BLaER1 treated with 17β-estradiol and CSF1 and Interleukin-3, amounts not matched to agents 10 nM and 100 nM (cell line): Measurements from ENCODE around the gene CNTN1.

ENCODE experiments used
- H3K27ac ChIP-seq, 11 experiments: shearing (Covaris generic); formaldehyde crosslinking; 2 replicates each; pipeline ENCODE4 v1.8.1; 2022
- H3K27me3 ChIP-seq, 11 experiments: shearing (Covaris generic); formaldehyde crosslinking; 2 replicates each; pipeline ENCODE4 v1.8.1; 2022
- H3K36me3 ChIP-seq, 11 experiments: shearing (Covaris generic); formaldehyde crosslinking; 2 replicates each; pipeline ENCODE4 v1.8.1; 2022
- H3K4me1 ChIP-seq, 10 experiments: shearing (Covaris generic); formaldehyde crosslinking; 2 replicates each; pipeline ENCODE4 v1.8.1; 2022
- H3K4me2 ChIP-seq, 11 experiments: shearing (Covaris generic); formaldehyde crosslinking; 2 replicates each; pipeline ENCODE4 v1.8.1; 2022
- H3K4me3 ChIP-seq, 10 experiments: shearing (Covaris generic); formaldehyde crosslinking; 2 replicates each; pipeline ENCODE4 v1.8.1; 2022
- H3K9ac ChIP-seq, 11 experiments: shearing (Covaris generic); formaldehyde crosslinking; 2 replicates each; pipeline ENCODE4 v1.8.1; 2022
- H3K9me3 ChIP-seq, 11 experiments: shearing (Covaris generic); formaldehyde crosslinking; replicated peaks in 1 of 11; 2 replicates each; pipeline ENCODE4 v1.8.1; 2022
- H4K20me1 ChIP-seq, 11 experiments: shearing (Covaris generic); formaldehyde crosslinking; 2 replicates each; pipeline ENCODE4 v1.8.1; 2022
- Cebpa-rat ChIP-seq, 11 experiments: shearing (Covaris generic); IDR thresholded peaks; 2 replicates each; pipeline ENCODE4 v1.8.1; 2022

Gene CNTN1

DNA sequence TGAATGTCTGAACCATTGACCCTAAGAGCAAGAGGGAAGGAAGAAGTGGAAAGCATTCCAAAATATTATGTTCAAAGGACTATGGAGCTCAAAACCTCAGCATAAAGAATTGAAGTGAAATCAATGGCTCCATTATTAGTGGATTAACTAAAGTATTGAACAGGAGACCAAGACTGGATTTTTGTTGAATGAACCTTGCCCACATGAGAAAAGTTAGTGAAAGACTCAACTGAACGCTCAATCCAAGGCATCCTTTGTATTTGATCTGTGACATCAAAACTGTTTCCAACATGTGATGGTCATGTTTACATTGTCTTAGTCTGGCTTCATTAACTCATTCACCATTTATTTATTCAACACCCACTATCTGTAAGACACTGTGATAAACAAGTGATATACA is 161.0 kb downstream of the CNTN1 start:
- TF ChIP-seq Cebpa-rat (IDR thresholded peaks at IDR 0.05) = no peak
- Histone ChIP-seq H3K9ac (no peak overlapping the region), H3K27ac (no peak overlapping the region), H3K4me3 (no peak overlapping the region), H3K36me3 (no peaks in the 10 kb centered on the region), H4K20me1 (no peaks in the 10 kb centered on the region), H3K4me2 (no peak overlapping the region), H3K27me3 (no peaks in the 10 kb centered on the region), H3K4me1 (no peaks in the 10 kb centered on the region), H3K9me3 (no peaks in the 10 kb centered on the region)

DNA sequence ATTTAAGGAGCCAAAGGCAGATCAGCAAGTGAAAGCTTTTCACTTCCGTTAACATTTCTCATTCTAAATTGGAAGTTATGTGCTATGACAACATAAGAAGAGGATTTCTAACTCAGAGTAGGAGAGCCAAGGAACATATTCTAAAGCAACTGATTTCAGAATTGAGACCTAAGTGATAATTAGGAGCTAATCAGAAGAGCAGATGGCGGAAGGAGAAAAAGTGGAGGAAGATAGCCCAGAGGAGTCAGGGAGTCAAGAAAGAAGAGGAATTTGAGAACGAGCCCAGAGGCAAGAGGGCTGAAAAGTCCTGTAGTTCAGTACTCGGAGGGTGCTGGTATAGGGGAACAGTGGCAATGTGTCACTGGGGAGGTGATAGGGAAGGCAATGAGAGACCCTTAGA is 162.4 kb downstream of the CNTN1 start:
- Histone ChIP-seq H3K27ac (no peak overlapping the region), H3K9ac (no peak overlapping the region), H3K27me3 (no peaks in the 10 kb centered on the region), H4K20me1 (no peaks in the 10 kb centered on the region), H3K4me3 (no peak overlapping the region), H3K4me1 (no peaks in the 10 kb centered on the region), H3K9me3 (no peaks in the 10 kb centered on the region), H3K36me3 (no peaks in the 10 kb centered on the region), H3K4me2 (no peak overlapping the region)
- TF ChIP-seq Cebpa-rat (IDR thresholded peaks at IDR 0.05) = no peak

DNA sequence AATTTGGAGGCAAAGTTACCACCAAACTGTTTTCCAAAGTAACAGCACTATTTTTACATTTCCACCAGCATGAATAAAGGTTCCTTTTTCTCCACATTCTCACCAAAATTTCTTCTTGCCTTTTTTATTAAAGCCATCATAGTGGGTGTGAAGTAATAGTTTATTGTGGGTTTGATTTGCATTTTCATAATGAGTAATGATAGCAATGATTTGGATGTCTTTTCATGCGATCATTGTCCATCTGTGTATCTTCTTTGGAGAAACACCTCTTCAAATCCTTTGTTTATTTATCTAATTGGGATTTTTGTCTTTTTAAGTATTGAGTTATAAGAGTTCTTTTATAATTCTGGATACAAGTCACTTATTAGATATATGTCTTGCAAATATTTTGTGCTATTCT is 172.7 kb downstream of the CNTN1 start:
- no peak for TF ChIP-seq Cebpa-rat (IDR thresholded peaks at IDR 0.05)
- no peaks in the 10 kb centered on the region for H4K20me1 ChIP-seq
- no peak overlapping the region for H3K9ac ChIP-seq
- H3K4me3 ChIP-seq = no peak overlapping the region
- H3K27ac ChIP-seq = no peak overlapping the region
- no peaks in the 10 kb centered on the region for H3K27me3 ChIP-seq
- H3K4me1 ChIP-seq = no peaks in the 10 kb centered on the region
- no peak overlapping the region for H3K4me2 ChIP-seq
- no peaks in the 10 kb centered on the region for H3K36me3 ChIP-seq
- no peaks in the 10 kb centered on the region for H3K9me3 ChIP-seq

DNA sequence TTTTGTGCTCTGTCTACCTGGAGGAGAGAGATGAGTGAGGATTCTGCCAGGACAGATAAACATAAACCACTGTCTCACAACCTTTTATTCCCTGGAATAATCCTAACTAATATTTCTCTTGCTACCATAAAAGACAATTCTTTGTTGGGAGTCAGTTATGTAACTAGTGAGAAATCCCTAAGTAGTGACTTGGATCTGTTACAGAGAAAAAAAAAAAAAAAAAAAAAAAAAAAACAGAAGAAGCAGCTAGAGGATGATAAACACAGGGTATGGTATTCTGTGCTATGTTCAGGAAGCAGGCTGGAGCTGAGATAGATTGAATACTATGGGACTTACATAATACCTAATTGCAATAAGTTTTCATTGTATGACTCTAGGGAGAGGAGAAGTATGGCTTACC is 178.7 kb downstream of the CNTN1 start:
- TF ChIP-seq Cebpa-rat (IDR thresholded peaks at IDR 0.05) = no peak
- Histone ChIP-seq H3K4me2 (no peak overlapping the region), H3K36me3 (no peaks in the 10 kb centered on the region), H3K27me3 (no peaks in the 10 kb centered on the region), H4K20me1 (no peaks in the 10 kb centered on the region), H3K4me3 (no peak overlapping the region), H3K4me1 (no peaks in the 10 kb centered on the region), H3K27ac (no peak overlapping the region), H3K9ac (no peak overlapping the region), H3K9me3 (no peaks in the 10 kb centered on the region)

DNA sequence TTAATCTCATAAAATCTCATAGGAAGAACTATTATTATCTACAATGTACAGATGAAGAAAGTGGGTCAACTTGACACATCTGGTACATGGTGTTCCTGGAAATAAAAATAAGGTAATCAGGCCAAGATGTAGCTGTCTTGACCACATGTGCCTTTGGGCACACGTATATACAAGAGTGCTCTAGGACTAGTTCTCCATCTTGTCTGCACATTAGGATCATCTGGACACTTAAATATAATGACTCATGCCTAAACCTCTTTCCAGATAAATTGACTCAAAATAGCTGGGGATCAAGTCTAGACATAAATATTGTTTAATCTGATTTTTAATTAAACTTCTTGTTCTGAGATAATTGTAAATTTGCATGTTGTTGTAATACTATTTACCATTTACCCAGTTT is 182.6 kb downstream of the CNTN1 start:
- no peaks in the 10 kb centered on the region for H3K9me3 ChIP-seq

DNA sequence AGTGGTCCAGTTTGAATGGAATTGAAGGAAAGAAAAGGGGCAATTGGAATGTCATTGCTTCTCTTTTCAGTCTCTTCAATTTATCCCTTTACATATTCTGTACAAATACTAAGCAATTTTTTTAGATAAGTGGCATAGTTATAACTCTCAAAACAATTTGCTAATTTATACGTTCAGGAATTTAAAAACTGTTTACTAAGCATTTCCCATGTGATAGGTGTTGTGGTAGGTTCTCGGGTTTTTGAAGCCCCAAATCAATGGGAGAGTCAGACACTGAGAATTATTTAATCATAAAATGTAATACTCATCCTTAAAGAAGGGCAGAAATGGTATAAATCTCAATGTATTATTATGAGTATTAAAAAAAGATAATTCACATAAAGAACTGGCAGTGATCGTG is 197.1 kb downstream of the CNTN1 start:
- H3K4me3 ChIP-seq = no peak overlapping the region
- no peaks in the 10 kb centered on the region for H4K20me1 ChIP-seq
- no peaks in the 10 kb centered on the region for H3K9me3 ChIP-seq
- no peak overlapping the region for H3K9ac ChIP-seq
- no peak overlapping the region for H3K4me2 ChIP-seq
- H3K27me3 ChIP-seq = no peaks in the 10 kb centered on the region
- H3K4me1 ChIP-seq = no peaks in the 10 kb centered on the region
- no peak overlapping the region for H3K27ac ChIP-seq
- H3K36me3 ChIP-seq = no peaks in the 10 kb centered on the region
- TF ChIP-seq Cebpa-rat (IDR thresholded peaks at IDR 0.05) = no peak

More for the DNA sequence above, 182.6 kb downstream of the CNTN1 start:
- Histone ChIP-seq H3K27me3 (no peaks in the 10 kb centered on the region), H3K4me2 (no peak overlapping the region), H3K36me3 (no peaks in the 10 kb centered on the region), H4K20me1 (no peaks in the 10 kb centered on the region), H3K4me3 (no peak overlapping the region), H3K9ac (no peak overlapping the region), H3K27ac (no peak overlapping the region), H3K4me1 (no peaks in the 10 kb centered on the region)
- no peak for TF ChIP-seq Cebpa-rat (IDR thresholded peaks at IDR 0.05)

DNA sequence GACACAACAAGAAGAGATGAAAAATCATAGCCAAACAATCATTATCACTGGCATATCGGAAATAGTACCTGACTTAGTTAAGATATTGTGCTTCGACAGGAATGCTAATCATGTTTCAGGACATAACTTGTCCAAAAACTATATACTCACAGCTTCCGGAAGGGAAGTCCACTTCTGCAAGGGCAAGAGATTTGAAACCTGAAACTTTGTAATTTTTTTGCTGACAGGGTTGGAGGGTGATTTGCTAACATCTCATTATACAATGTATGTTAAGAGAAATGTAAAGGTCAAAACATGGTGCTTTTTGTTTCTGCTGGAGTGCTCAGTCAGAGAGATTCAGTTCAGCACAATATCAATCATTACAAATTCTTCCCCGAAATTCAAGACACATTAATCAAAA is 200.3 kb downstream of the CNTN1 start:
- Histone ChIP-seq H3K4me3 (no peak overlapping the region), H3K27ac (no peak overlapping the region), H3K4me1 (no peaks in the 10 kb centered on the region), H3K4me2 (no peak overlapping the region), H3K27me3 (no peaks in the 10 kb centered on the region), H3K9me3 (no peaks in the 10 kb centered on the region), H4K20me1 (no peaks in the 10 kb centered on the region), H3K36me3 (no peaks in the 10 kb centered on the region), H3K9ac (no peak overlapping the region)
- no peak for TF ChIP-seq Cebpa-rat (IDR thresholded peaks at IDR 0.05)

DNA sequence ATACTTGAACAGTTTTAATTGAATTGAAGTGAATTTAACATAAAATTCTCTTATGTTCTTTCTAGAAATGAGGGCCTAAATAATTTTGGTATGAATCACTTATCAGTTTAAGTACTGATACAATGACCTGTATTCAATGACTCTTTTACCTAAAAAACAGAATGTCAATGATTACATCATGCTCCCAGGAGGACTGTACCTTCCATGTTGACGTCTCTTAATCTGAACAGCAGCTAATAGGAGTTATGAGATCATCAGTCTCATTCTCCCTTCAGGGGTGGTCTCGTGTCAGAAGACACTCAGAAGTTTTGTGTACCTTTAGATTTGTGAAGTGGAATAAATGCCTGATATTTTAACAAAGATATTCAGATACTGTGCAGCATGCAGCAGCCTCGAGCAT is 206.3 kb downstream of the CNTN1 start:
- H3K4me1 ChIP-seq = no peaks in the 10 kb centered on the region
- no peaks in the 10 kb centered on the region for H3K27me3 ChIP-seq
- H4K20me1 ChIP-seq = no peaks in the 10 kb centered on the region
- H3K9me3 ChIP-seq = no peaks in the 10 kb centered on the region
- no peak for TF ChIP-seq Cebpa-rat (IDR thresholded peaks at IDR 0.05)
- H3K4me2 ChIP-seq = no peak overlapping the region
- no peaks in the 10 kb centered on the region for H3K36me3 ChIP-seq
- H3K27ac ChIP-seq = no peak overlapping the region
- H3K4me3 ChIP-seq = no peak overlapping the region
- no peak overlapping the region for H3K9ac ChIP-seq

DNA sequence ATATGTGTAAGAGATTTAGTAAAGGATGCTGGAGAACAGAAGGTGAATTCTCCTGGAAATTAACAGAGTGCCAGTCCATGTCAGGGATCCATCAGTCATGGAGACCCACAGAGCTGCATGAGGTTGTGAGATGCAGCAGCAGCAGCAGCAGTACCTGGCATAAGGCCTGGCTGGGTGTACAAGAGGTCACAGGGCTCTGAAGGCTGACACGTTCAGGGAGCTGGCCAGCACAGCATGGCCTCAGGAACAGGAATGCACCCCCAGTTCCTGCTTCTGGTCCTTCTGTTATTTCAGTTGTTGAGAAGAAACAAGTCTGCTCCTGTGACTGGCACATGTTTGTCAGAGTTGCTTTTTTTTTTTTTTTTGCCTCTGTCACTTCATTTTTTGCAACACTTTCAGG is 210.8 kb downstream of the CNTN1 start:
- no peaks in the 10 kb centered on the region for H3K36me3 ChIP-seq
- H3K4me2 ChIP-seq = no peak overlapping the region
- no peak for TF ChIP-seq Cebpa-rat (IDR thresholded peaks at IDR 0.05)
- no peak overlapping the region for H3K27ac ChIP-seq
- H3K9ac ChIP-seq = no peak overlapping the region
- no peaks in the 10 kb centered on the region for H4K20me1 ChIP-seq
- H3K27me3 ChIP-seq = no peaks in the 10 kb centered on the region
- no peaks in the 10 kb centered on the region for H3K4me1 ChIP-seq
- no peaks in the 10 kb centered on the region for H3K9me3 ChIP-seq
- H3K4me3 ChIP-seq = no peak overlapping the region

DNA sequence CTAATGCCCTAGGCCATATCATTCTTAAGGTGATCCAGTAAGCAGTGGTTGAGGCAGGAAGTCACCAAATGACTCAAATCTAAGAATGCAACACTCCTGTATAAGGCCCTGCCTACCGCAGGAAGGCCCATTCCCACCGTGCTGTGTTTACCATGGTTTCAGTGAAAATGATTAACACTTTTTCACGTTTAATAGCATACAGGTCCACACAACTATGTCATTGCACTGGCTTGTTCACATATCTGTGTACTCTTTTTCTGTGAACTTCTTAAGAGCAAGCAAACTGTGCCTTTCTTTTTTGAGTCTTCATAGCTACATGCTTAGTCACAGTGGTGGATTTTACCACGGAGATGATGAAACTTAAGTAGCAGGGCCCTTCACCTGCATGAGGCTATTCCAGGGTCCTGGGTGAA is 214.9 kb downstream of the CNTN1 start:
- H3K27me3 ChIP-seq = no peaks in the 10 kb centered on the region
- H3K9me3 ChIP-seq = no peaks in the 10 kb centered on the region
- H4K20me1 ChIP-seq = no peaks in the 10 kb centered on the region
- H3K4me1 ChIP-seq = no peaks in the 10 kb centered on the region
- no peak overlapping the region for H3K27ac ChIP-seq
- no peak overlapping the region for H3K4me3 ChIP-seq
- TF ChIP-seq Cebpa-rat (IDR thresholded peaks at IDR 0.05) = no peak
- H3K36me3 ChIP-seq = no peaks in the 10 kb centered on the region
- no peak overlapping the region for H3K9ac ChIP-seq
- no peak overlapping the region for H3K4me2 ChIP-seq

DNA sequence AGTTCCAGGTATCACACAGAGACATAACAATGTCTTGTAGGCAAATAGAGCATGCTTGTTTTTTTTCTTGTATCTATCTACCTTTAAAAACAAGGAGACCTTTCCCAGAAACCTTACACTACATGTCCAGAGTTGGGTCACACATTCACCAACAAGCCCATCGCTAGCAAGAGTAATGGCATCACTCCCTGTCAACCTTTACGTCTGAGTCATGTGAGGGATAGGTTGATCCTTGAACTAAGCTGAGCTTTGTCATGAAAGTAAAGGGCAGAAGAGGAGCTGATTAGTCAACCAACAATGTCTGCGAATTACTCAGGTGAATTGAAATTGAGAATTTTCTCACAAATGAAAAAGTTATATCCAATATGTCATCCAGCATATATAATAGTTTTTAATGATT is 219.4 kb downstream of the CNTN1 start:
- no peak overlapping the region for H3K4me2 ChIP-seq
- no peaks in the 10 kb centered on the region for H3K9me3 ChIP-seq
- H3K4me1 ChIP-seq = no peaks in the 10 kb centered on the region
- H3K4me3 ChIP-seq = no peak overlapping the region
- H3K27ac ChIP-seq = no peak overlapping the region
- TF ChIP-seq Cebpa-rat (IDR thresholded peaks at IDR 0.05) = no peak
- no peaks in the 10 kb centered on the region for H3K27me3 ChIP-seq
- H3K9ac ChIP-seq = no peak overlapping the region
- H4K20me1 ChIP-seq = no peaks in the 10 kb centered on the region
- no peaks in the 10 kb centered on the region for H3K36me3 ChIP-seq
